NCI-H2171 (cell line): ENCODE results near the gene NIPAL3.
"Not testable (repeated sequence)": the region's sequence is repeated elsewhere in the genome, so short reads cannot be mapped to it uniquely, and the experiment has no call there.

Source experiments
- DNase-seq: peaks from one replicate; lab custom pipeline; 2025; lab: John Stamatoyannopoulos, UW

Gene NIPAL3

DNA sequence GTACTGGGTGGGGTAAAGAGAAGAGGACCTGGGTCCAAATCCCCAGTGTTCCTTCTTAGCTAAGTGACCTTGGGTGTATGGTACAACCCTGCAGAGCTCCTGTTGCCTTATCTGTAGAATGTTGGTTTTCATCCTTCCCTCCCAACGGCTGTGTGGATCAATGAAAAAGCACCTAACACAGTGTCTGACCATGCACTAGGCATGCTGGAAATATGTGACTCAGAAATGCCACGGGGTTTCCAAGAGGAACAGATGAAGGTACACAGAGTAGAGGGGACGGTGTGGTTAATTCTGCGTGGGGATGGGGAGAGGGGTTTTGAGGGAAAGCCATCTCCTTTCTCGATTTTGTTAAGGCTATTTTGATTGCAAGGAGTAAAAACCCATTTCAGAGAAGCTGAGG lies 8.6 kb downstream of the NIPAL3 start:
- DNase-seq = no peak

DNA sequence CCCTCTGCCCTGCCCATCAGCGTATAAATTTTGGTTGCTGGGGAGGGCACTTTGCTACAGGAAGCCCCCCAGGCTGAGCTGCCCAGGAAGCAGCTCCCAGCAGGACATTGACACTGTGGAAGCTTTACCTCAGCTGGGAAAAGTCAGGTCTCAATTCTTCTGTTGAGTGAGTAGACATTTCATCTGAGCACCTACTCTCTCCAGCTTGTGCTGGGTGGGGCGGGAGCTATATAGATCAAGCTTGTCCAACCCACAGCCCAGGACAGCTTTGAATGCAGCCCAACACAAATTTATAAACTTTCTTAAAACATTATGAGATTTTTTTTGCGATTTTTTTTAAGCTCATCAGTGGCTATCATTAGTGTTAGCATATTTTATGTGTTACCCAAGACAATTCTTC lies 9.4 kb downstream of the NIPAL3 start:
- no peak for DNase-seq

DNA sequence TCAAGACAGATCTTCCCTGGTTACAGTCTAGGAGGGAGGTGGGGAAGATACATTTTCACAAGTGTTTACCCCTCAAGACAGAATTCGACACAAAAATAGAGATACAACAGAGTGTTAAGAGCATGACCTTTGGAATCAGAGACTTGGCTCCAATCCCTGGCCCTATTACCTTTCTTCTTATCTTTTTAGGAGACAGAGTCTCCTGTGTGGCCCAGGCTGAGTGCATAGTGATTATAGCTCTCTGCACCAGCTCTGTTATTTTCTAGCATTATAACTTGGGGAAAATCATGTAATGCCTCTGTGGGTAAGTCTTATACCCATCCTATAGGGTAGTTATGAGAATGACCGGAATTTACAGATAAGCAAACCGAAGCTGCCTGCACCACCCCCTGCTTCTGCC lies 9.8 kb downstream of the NIPAL3 start:
- DNase-seq = no peak

DNA sequence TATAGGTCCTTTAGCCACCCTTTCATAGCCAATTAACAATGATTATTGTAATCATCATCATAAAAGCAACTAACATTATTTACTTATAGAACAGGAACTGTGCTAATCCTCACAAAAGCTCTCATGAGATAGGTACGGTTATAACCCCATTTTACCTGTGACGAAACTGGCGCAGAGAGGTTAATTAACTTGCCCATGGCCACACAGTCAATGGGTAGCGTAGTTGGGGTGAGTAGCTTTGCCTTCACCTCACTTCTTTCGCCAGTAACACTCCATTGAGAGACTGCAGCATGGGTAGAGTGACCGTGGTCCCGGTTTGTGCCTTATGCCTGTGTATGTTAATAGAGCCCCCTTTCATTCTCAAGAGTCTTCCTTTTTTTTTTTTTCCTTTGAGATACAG lies 10.3 kb downstream of the NIPAL3 start:
- no peak for DNase-seq

DNA sequence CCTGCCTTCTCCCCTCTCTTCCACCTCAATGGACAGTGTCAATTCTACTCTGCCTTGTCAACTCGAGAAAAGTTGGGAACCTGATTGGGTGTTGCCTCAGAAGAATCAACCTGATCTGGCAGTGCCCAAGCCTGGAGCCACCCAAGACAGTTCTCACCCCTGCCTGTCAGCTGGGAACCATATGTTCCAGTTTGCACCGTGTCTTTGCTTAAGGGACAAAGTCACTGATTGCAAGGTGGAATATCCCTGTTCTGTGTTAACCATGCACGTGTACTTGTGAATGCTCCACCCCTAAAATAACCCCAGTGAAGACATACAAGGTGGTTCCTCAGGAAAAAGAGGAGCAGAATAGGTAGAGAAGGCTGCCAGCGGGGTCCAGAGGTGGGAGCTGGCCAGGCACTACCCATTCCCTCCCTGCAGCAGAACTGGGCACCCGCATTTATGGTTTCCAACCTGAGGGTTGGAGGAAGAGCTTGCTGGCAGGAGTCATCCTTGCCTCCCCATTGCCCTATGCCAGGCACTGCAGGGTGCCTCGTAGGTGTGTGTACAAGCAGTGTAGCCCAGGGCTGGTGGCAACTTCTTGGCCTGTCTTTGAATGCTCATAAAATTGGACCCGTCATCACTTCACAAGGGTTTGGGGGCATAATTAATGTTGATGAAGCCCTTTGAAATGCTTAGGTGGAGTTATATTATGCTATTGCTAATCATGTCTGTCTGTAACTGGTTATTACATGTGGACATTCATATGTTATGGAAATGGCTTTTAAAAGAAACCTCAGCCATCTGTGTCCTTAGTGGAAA lies 11.3 kb downstream of the NIPAL3 start:
- DNase-seq = no peak

DNA sequence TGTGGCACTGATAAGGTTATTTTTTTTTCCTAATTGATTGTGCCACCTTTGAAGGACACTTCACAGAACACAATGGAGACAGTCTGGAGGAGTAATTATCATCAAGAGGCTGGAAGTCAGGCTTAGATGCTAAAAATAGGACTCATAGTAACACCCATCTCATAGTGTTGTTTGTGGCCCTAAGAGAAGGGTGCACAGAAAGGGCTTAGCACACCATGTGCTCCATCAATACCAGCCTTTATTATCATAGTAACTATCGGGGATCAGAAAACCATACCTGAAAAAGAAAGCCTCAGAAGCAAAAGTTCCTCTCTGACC lies 11.9 kb downstream of the NIPAL3 start:
- no peak for DNase-seq

DNA sequence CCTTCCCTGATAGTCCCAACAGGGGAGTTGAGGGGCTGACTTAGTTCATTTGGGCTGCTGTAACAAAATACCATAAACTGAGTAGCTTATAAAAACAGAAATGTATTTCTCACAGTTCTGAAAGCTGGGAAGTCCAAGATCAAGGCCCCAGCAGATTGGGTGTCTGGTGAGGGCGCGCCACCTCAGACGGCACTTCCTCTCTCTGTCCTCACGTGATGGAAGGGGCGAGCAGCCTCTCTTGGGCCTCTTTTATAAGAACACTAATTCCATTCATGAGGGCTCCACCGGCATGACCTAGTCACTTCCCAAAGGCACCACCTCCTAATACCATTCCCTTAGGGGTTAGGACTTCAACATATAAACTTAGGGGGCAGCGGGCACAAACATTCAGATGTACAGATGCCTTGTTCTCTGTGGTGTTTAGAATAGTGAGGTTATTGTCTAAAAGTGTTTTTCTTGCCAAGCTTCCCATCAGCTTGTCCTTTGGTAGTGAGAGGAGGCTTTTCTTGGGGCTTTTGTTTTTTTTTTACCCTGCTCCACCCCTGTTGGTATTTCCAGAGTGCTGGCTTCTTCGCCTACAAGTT lies 20.3 kb downstream of the NIPAL3 start:
- DNase-seq = no peak

DNA sequence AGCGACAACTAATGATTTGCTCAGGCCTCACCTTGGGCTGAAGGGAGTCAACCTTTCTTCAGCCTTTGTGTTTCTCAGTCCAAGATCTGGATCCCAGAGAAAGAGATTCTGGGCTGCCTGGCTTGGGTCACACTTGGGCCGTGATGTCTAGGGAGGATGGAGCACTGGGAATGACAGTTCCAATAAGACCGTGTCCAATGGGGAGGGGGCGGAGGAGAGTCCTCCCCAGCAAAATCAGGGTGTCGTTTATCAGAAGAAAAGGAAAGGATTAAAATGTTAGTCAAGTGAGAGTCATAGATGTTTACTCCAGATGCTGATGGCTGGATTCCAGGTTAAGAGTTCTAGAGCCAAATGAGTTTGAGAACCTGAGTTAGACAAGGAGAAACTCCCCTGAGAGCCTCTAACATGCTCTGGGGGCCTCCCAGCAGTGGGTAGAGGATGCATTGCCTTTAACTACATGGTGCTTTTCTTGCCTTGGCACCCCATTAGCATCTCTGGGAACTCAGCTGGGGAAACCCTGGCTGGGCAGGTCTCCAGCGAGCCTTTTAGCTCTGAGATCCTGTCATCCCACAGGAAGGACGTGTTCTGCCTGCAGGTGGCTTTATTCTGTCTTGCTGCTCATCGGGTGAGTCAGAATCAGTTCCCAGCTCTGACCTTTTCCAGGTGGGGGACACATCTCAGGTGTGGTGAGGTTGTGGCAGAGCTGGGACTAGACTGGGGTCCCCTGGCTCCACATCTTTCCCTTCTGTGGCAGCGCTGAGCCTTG lies 22.2 kb downstream of the NIPAL3 start:
- no peak for DNase-seq

DNA sequence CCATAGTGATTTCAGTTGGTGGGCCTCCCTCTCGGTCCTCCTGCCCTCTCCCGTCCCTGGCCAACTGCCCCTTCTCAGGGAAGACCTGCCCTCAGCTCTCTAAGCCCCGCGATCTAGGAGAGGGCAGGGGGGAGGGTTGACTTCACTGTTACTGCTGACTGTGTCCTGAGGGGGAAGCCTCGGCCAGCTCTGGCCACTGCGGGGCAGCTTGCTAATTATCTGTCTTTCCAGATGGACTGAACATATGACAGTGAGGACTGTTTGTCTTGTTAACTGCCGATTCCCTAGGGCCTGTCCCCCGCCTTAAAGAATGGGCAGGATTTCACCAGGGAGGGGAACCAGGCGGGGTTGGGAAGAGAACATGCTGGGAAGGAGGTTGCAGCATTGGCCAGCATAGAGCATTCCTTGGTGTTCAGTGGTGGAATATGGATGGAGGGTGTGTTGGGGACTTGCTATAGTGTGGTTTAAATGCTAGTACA lies 22.9 kb downstream of the NIPAL3 start:
- peak; percentile 11 for DNase-seq

DNA sequence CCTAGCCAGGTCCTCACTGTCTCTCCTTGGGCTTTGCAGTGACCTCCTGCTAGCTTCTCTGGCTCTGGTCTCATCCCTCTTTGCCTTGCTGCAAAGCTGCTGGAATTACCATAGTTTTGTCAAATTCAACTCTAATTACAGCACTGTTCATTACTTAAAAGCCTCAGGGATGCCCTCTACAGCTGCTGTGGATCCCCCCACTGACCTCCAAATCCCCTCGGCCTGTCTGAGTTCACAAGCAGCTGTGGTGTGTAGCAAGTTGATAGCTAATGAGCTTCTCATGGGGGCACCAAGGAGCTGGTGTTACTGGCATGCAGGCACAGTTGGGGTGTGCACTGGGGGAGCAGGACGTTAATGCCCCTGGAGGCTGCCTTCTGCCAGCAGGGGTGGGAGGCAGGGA lies 24.8 kb downstream of the NIPAL3 start:
- DNase-seq = no peak

DNA sequence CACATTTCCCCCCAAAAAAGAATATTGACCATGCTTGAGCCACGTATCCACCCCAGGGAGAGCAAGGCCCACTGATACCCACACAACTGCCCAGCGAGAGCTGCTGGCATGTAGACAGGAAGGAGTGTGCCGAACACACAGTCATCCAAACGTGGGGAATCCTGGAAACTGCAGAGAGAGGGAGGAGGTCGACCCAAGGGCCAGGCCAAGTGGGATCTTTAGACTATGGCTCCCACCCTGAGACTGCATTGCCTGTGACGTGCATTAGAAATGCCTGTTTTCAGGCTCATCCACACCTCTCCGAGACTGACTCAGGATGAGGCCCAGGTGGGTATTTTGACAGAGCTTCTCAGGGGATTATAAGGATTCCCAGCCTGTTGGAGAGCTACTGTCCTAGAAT lies 25.9 kb downstream of the NIPAL3 start:
- DNase-seq = no peak

DNA sequence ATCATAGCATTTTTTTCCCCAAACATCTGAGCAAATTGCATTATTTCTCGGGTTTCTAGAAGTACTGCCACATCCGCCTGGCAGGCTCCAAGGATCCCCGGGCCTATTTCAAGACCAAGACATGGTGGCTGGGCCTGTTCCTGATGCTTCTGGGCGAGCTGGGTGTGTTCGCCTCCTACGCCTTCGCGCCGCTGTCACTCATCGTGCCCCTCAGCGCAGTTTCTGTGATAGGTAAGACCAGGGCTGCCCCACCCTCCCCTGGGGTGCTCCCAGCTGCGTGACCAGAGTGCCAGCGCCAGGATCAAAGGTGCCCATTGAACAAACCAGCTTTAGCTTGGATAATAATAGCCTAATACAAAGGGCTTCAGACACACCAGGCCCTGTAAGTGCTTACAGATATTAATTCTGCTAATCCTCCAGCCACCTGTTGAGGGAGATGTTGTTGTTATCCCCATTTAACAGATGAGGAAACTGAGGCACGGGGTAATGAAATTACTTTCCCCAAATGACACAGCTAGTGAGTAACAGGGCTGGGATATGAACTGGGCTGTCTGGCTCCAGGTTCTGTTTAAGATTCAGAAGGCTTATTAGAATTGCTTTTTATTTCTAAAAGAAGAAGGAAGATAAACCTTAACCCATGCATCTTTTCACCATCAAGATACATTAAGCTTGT lies 26.5 kb downstream of the NIPAL3 start:
- DNase-seq = no peak

DNA sequence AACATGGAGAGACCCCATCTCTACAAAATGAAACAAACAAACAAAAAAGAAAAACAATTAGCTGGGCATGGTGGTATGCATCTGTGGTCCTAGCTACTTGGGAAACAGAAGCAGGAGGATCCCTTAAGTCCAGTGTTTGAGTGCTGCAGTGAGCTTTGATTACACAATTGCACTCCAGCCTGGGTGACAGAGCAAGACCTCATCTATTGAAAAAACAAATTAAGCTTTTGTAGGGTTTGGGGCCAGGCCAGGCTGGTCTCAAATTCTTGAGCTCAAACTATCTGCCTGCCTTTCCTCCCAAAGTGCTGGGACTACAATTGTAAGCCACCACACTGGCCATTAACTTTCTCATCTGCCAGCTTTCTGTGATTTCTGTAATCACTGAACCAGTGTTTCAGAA lies 27.2 kb downstream of the NIPAL3 start:
- DNase-seq = no peak

DNA sequence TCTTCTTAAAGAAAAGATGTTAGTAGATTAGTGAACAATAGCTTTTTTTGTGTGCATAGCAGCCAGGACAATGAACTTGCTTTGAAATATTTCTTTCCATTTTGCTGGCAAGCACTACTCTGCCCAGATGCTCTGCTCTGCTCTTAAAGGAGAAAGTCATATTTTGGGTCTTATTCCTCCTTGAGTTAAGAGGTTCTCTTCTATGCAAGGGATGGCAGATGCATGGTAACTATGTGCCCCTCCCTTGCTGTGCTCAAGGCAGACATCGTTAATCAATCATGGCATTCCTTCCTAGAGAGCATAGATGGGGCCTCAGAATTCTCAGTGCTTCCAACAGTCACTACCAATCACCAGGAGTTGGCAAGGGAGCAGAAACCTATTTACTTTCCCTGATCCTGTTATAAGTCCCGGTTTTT lies 27.6 kb downstream of the NIPAL3 start:
- DNase-seq = no peak

DNA sequence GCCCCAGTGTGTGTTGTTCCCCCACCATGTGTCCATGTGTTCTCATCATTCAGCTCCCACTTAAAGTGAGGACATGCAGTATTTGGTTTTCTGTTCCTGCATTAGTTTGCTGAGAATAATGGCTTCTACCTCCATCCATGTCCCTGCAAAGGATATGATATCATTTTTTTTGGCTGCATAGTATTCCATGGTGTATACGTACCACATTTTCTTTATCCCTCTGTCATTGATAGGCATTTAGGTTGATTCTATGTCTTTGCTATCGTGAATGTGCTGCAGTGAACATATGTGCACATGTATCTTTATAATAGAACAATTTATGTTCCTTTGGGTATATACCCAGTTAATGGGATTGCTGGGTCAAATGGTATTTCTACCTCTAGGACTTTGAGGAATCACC lies 30.8 kb downstream of the NIPAL3 start:
- DNase-seq = not testable (repeated sequence)

DNA sequence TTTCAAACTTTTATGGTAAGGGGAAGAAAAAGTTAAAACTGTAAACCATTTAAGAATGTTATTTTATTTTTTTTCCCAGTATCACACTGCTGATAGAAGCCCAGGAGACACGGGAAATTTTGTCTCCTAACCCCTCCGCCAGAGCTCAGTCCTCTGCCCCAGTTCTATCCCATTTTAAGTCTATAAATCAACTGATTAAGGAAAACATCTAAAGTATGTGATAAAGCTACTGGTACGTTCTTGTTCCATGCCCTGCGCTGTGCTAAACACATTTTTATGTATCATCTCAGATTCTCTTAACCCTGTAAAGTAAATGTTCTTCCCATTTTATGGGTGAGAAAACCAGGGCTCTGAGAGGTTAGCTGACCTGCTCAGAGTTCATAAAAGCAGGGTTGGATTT lies 34.7 kb downstream of the NIPAL3 start:
- DNase-seq = no peak

DNA sequence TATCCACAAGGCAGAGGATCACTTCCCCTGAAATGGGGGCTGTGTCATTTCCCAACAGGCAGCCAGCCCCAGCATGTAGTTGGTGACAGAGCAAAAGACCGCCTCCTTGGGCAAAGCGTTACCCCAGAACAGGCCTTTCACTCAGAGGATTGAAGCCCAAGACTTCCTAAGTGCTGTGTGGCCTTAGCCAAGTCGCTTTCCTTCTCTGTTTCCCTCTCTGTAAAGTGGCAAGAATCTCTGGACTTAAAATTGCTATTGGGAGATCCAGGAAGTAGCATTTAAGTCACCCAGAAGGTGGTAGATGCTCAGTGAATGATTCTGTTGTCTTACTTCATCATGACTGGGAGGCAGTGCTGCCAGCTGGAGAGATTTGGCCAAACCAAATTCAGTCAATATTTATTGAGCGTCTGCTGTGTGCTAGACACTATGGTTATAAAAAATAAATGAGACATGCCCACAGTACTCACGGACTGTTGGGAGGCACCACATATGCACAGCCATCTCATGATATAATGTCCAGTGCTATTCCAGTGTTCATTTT lies 35.3 kb downstream of the NIPAL3 start:
- no peak for DNase-seq

DNA sequence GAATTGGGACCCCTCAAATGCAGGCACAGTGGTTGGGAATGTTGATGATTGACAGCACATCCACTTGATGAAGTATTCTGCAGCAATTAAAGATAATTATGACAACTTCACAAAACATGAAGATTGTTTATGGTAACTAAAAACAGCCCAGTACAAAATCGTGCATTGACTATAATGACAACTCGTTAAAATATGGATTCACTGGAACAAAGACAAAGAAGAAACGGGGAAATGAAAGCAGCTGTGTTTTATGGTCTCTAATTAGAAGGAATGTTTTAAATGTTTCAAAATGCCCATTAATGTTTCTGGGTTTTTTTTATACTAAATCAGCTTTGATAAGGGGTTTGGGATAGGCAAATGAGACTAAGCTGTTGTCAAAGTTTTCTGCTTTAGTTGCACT lies 36.1 kb downstream of the NIPAL3 start:
- no peak for DNase-seq

DNA sequence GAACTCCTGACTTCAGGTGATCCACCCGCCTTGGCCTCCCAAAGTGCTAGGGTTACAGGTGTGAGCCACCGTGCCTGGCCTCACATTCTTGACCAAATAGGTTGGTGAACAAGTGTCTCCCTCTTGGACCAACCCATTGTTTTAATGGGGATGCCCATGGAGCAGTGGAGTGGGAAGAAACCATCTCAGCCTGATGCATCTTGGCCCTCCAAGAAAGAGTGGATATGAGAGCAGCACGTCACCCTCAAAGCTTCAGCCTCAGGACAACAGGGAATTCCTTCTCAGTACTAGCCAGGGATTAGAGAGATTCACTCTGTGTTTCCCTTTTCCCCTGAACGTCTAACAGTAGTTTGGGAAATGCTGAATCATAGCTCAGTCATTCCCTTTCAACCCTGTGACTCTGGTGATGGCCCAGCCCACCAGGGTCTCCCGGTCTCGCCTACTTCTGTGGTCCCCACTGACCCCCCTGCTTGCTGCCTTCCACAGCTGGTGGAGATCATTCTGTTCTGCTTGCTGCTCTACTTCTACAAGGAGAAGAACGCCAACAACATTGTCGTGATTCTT lies 37.4 kb downstream of the NIPAL3 start:
- DNase-seq = no peak

DNA sequence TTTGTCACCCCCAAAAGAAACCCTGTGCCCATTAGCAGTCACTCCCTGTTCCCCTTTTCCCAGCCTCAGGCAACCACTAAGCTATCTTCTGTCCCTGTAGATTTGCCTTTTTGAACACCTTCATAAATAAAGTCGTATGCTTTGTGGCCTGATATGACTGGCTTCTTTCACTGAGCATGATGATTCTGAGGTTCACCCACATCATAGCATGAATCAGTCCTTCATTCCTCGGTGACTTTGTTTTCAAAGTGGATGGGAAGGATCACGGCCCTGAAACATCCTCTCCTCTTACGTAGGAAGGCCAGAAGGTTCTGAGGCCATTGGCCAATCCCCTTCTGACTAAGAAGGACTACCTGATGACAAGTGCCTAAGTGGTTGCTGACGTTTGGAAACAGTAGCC lies 39.1 kb downstream of the NIPAL3 start:
- no peak for DNase-seq

DNA sequence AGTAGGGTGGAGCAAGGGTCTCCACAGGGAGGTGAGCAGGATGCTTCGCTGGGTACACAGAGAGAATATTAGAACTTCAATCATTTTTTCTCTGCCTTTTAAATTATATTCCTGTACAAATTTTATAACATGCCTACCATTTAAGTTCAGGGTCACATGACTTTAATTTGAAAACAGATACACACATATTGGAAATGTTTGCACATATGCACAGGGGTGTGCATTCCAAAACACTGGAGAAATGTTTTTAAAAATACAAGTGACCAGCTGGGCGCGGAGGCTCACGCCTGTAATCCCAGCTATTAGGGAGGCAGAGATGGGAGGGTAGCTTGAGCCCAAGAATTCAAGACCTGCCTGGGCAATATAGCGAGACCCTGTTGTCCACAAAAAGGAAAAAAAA lies 39.7 kb downstream of the NIPAL3 start:
- DNase-seq = no peak

DNA sequence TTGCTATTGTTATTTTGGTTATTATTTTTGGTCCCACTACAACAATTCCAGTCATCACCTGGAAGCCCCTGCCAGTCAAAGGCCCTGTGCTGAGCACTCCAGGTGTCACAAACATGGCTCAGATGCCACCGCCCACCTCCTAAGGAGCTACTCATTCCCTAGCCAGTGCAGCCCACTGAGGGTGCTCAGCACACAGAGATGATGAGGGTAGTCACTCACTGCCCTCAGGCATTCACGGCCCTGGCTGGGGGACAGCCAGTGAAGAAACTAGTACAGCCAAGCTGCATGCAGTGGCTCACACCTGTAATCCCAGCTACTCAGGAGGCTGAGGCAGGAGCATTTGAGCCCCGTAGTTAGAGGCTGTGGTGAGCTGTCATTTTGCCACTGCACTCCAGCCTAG lies 42.3 kb downstream of the NIPAL3 start:
- no peak for DNase-seq
